ENCODE data around the gene KCNK5. TPM values are rescaled to one million over a fixed set of nuclear protein-coding genes. Genes with fewer than 3 reads are reported as not detected.

Gene KCNK5
- total and polyA plus RNA-seq, 4 donors: 3.7 to 19.1 (median 7.5) TPM

- TF ChIP-seq, protein P1, sequence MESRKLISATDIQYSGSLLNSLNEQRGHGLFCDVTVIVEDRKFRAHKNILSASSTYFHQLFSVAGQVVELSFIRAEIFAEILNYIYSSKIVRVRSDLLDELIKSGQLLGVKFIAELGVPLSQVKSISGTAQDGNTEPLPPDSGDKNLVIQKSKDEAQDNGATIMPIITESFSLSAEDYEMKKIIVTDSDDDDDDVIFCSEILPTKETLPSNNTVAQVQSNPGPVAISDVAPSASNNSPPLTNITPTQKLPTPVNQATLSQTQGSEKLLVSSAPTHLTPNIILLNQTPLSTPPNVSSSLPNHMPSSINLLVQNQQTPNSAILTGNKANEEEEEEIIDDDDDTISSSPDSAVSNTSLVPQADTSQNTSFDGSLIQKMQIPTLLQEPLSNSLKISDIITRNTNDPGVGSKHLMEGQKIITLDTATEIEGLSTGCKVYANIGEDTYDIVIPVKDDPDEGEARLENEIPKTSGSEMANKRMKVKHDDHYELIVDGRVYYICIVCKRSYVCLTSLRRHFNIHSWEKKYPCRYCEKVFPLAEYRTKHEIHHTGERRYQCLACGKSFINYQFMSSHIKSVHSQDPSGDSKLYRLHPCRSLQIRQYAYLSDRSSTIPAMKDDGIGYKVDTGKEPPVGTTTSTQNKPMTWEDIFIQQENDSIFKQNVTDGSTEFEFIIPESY (IDR thresholded peaks at IDR 0.05): no peak
- TF ChIP-seq RAD21 (IDR thresholded peaks at IDR 0.05) (no peak), NR2F2 (IDR thresholded peaks at IDR 0.05) (no peak), TAF1 (conservative IDR thresholded peaks at IDR 0.05) (no peak), YY1 (IDR thresholded peaks at IDR 0.05) (no peak), FOXA1 (IDR thresholded peaks at IDR 0.05) (no peak)
These were observed 45.2 kb upstream of the KCNK5 start (continued) for GRCh38 chr6:39274471-39274870.

DNA sequence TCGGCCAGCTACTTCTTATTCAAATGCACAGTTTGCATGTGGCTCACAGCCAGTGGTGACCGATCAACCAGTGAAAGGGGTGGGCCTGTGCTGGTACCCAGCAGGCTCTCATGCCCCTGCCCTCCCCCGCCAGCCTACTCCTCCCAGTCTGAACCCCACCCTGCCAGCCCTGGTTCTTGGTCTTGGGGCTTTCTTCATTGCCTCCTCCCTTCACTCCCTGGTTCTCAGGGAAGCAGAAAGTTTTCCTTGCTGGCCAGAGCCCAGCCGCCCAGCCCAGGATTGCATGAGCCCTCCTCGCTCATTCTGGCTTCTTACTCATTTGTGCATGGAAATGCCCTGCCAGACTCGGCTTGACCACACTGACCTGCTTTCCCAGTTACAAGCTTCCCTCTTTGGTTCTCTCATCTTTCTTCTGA, 44.1 kb upstream of the KCNK5 start:
- Histone ChIP-seq H3K4me1 (ENCODE audit: control insufficient read depth in 4 of 4, insufficient read depth in 4 of 4, low read length in 3 of 4) (peaks cover 0 to 6% (median 1%) of the 10 kb centered on the region in 4 donors), H3K27me3 (ENCODE audit: control insufficient read depth in 4 of 4, insufficient read depth in 4 of 4, low read length in 3 of 4) (no peaks in the 10 kb centered on the region), H3K36me3 (ENCODE audit: control insufficient read depth in 4 of 4, insufficient read depth in 3 of 4, low read depth in 1 of 4, low read length in 3 of 4) (no peaks in the 10 kb centered on the region), H3K9me3 (ENCODE audit: control insufficient read depth in 4 of 4, low read length in 3 of 4) (no peaks in the 10 kb centered on the region), H3K4me3 (ENCODE audit: low read depth in 1 of 3, low read length in 3 of 3) (no peak overlapping the region), H3K9ac (ENCODE audit: low read depth in 1 of 2, low read length in 2 of 2) (no peak overlapping the region), H3K27ac (ENCODE audit: low read depth in 1 of 2, low read length in 2 of 2) (no peak overlapping the region)
- 82% methylated on average over 6 of the region's 6 CpGs for WGBS
- TF ChIP-seq FOXA2 (IDR thresholded peaks at IDR 0.05) (no peak), MAX (IDR thresholded peaks at IDR 0.05) (no peak), RXRA (IDR thresholded peaks at IDR 0.05) (no peak), YY1 (IDR thresholded peaks at IDR 0.05) (no peak), FOXA1 (IDR thresholded peaks at IDR 0.05) (no peak), JUND (IDR thresholded peaks at IDR 0.05) (no peak), ATF3 (IDR thresholded peaks at IDR 0.05) (no peak)
- TF ChIP-seq, protein P2, sequence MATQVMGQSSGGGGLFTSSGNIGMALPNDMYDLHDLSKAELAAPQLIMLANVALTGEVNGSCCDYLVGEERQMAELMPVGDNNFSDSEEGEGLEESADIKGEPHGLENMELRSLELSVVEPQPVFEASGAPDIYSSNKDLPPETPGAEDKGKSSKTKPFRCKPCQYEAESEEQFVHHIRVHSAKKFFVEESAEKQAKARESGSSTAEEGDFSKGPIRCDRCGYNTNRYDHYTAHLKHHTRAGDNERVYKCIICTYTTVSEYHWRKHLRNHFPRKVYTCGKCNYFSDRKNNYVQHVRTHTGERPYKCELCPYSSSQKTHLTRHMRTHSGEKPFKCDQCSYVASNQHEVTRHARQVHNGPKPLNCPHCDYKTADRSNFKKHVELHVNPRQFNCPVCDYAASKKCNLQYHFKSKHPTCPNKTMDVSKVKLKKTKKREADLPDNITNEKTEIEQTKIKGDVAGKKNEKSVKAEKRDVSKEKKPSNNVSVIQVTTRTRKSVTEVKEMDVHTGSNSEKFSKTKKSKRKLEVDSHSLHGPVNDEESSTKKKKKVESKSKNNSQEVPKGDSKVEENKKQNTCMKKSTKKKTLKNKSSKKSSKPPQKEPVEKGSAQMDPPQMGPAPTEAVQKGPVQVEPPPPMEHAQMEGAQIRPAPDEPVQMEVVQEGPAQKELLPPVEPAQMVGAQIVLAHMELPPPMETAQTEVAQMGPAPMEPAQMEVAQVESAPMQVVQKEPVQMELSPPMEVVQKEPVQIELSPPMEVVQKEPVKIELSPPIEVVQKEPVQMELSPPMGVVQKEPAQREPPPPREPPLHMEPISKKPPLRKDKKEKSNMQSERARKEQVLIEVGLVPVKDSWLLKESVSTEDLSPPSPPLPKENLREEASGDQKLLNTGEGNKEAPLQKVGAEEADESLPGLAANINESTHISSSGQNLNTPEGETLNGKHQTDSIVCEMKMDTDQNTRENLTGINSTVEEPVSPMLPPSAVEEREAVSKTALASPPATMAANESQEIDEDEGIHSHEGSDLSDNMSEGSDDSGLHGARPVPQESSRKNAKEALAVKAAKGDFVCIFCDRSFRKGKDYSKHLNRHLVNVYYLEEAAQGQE (IDR thresholded peaks at IDR 0.05): no peak
- DNase-seq (ENCODE audit: low spot score): no peak

DNA sequence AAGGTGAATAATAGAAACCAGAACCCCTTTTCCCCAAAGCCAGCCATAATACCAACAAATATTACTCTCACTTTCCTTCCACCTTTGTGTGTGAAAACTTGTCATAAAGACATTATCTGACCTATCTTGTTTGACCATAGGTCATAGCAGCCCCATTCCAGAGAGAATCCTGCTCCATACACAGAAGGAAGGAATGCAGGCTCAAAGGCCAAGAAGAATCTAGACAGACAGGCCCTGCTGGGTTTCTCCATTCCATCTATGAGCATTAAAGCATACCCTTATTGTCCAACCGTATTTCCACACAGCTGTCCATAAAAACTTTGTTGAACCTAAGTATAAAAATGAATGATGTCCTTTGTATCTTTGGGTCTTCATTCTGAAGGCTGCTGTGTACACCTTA, 40.7 kb upstream of the KCNK5 start:
- DNase-seq (ENCODE audit: low spot score): no peak
- Histone ChIP-seq H3K27ac (ENCODE audit: low read depth in 1 of 2, low read length in 2 of 2) (no peak overlapping the region), H3K27me3 (ENCODE audit: control insufficient read depth in 4 of 4, insufficient read depth in 4 of 4, low read length in 3 of 4) (no peaks in the 10 kb centered on the region), H3K9ac (ENCODE audit: low read depth in 1 of 2, low read length in 2 of 2) (no peak overlapping the region), H3K36me3 (ENCODE audit: control insufficient read depth in 4 of 4, insufficient read depth in 3 of 4, low read depth in 1 of 4, low read length in 3 of 4) (no peaks in the 10 kb centered on the region), H3K4me1 (ENCODE audit: control insufficient read depth in 4 of 4, insufficient read depth in 4 of 4, low read length in 3 of 4) (no peaks in the 10 kb centered on the region), H3K9me3 (ENCODE audit: control insufficient read depth in 4 of 4, low read length in 3 of 4) (no peaks in the 10 kb centered on the region), H3K4me3 (ENCODE audit: low read depth in 1 of 3, low read length in 3 of 3) (no peak overlapping the region)
- TF ChIP-seq NR2F2 (IDR thresholded peaks at IDR 0.05) (no peak), HNF4A (conservative IDR thresholded peaks at IDR 0.05) (no peak), RXRA (IDR thresholded peaks at IDR 0.05) (no peak), JUND (IDR thresholded peaks at IDR 0.05) (no peak), YY1 (IDR thresholded peaks at IDR 0.05) (no peak), SP1 (IDR thresholded peaks at IDR 0.05) (no peak)
- TF ChIP-seq, protein P1 (IDR thresholded peaks at IDR 0.05): no peak
- WGBS: 84% methylated on average over 1 of the region's 1 CpG
